B cell (primary cell): ENCODE measurements around the gene SDK1. TPM values are rescaled to one million over a fixed set of nuclear protein-coding genes. Genes with fewer than 3 reads are reported as not detected.
"Not testable (repeated sequence)": the region's sequence is repeated elsewhere in the genome, so short reads cannot be mapped to it uniquely, and the experiment has no call there.

Experiments
- ATAC-seq: fragments of 200-7000 bp; cut with Tn5 transposase; one replicate; pipeline ENCODE4 v1.10.0; 2021; ENCODE audit warnings: low read depth, mild to moderate bottlenecking, moderate number of reproducible peaks, moderate library complexity
- CTCF ChIA-PET: fragments of 350-600 bp; sonication (Branson Sonifier 250); formaldehyde crosslinking; loops from one replicate; lab custom pipeline; 2021; ENCODE audit warnings: antibody characterized with exemption, inconsistent platforms; lab: Charles Lee
- POLR2A ChIA-PET: fragments of 350-600 bp; sonication (Branson Sonifier 250); formaldehyde crosslinking; loops from one replicate; lab custom pipeline; 2021; ENCODE audit warnings: antibody characterized with exemption; lab: Charles Lee
- DNase-seq: peaks from one replicate; pipeline ENCODE4 v3.0.0; 2013
- H2AFZ ChIP-seq: 2 replicates; pipeline ENCODE4 v1.6.1; 2012; ENCODE audit warnings: mild to moderate bottlenecking, low read depth, low read length; ENCODE audit not compliant: insufficient read depth, poor library complexity, severe bottlenecking
- H3K27ac ChIP-seq, 2 donors: 1 replicate in 1 of 2; 2 replicates in 1 of 2; pipeline ENCODE4 v1.5.1; 2012 to 2013; ENCODE audit warnings: low read length in 2 of 2, mild to moderate bottlenecking in 2 of 2, moderate library complexity in 1 of 2
- H3K27me3 ChIP-seq, 4 experiments: fragments of 200-600 bp in 1 of 4; sonication (generic) in 1 of 4; replicated peaks in 1 of 4; 1 replicate in 2 of 4; 2 replicates in 2 of 4; pipeline versions ENCODE4 v1.6.1 to v1.7.0; 2013 to 2016; ENCODE audit warnings: low read length in 3 of 4, mild to moderate bottlenecking in 2 of 4, mixed read lengths in 1 of 4, moderate library complexity in 1 of 4; ENCODE audit not compliant: insufficient read depth in 4 of 4, control insufficient read depth in 3 of 4; ENCODE audit errors: control extremely low read depth in 1 of 4
- H3K36me3 ChIP-seq, 2 experiments: replicated peaks in 1 of 2; 1 replicate in 1 of 2; 2 replicates in 1 of 2; pipeline versions ENCODE4 v1.6.1 to v1.7.1; 2013; ENCODE audit warnings: low read length in 1 of 2; ENCODE audit not compliant: insufficient read depth in 2 of 2, control insufficient read depth in 1 of 2; ENCODE audit errors: control extremely low read depth in 1 of 2, extremely low read depth in 1 of 2
- H3K4me1 ChIP-seq, 2 donors: fragments of 200-600 bp in 1 of 2; sonication (generic) in 1 of 2; 1 replicate in 1 of 2; 2 replicates in 1 of 2; pipeline versions ENCODE4 v1.5.1 to v1.6.1; 2013 to 2017; ENCODE audit warnings: low read length in 2 of 2; ENCODE audit not compliant: control insufficient read depth in 2 of 2, insufficient read depth in 2 of 2
- H3K4me2 ChIP-seq: replicated peaks from 2 replicates; pipeline ENCODE3; 2012; ENCODE audit warnings: mild to moderate bottlenecking, low read depth, low read length; ENCODE audit not compliant: poor library complexity, severe bottlenecking
- H3K4me3 ChIP-seq, 5 experiments: fragments of 200-600 bp in 1 of 5; sonication (generic) in 1 of 5; 1 replicate in 3 of 5; 2 replicates in 2 of 5; pipeline versions ENCODE4 v1.5.1 to v1.7.0; 2011 to 2016; ENCODE audit warnings: low read length in 4 of 5, mild to moderate bottlenecking in 4 of 5, low read depth in 2 of 5, control low read depth in 1 of 5, moderate library complexity in 1 of 5; ENCODE audit not compliant: insufficient read depth in 1 of 5; ENCODE audit errors: control extremely low read depth in 1 of 5, extremely low read depth in 1 of 5
- H3K79me2 ChIP-seq: fragments of 200-600 bp; sonication (generic); one replicate; pipeline ENCODE4 v1.6.0; 2016; ENCODE audit warnings: low read length; ENCODE audit not compliant: control insufficient read depth, insufficient read depth
- H3K9ac ChIP-seq: fragments of 200-600 bp; sonication (generic); 2 replicates; pipeline ENCODE4 v1.6.1; 2017; ENCODE audit warnings: mild to moderate bottlenecking, low read length, moderate library complexity
- H3K9me3 ChIP-seq, 3 donors: one replicate each; pipeline versions ENCODE4 v1.6.1 to v1.7.1; 2013; ENCODE audit warnings: low read length in 2 of 3; ENCODE audit not compliant: control insufficient read depth in 2 of 3, insufficient read depth in 1 of 3; ENCODE audit errors: control extremely low read depth in 1 of 3
- H4K20me1 ChIP-seq: 2 replicates; pipeline ENCODE4 v1.6.0; 2012; ENCODE audit warnings: mild to moderate bottlenecking, low read length; ENCODE audit not compliant: insufficient read depth, control insufficient read depth, poor library complexity, severe bottlenecking
- H3K27ac Mint-ChIP-seq: one replicate; pipeline ENCODE4 v1.8.0; 2021; ENCODE audit warnings: mixed read lengths
- H3K27me3 Mint-ChIP-seq: one replicate; pipeline ENCODE4 v1.8.0; 2021; ENCODE audit warnings: mixed read lengths
- H3K4me1 Mint-ChIP-seq: one replicate; pipeline ENCODE4 v1.8.0; 2021; ENCODE audit warnings: mixed read lengths
- H3K4me3 Mint-ChIP-seq: one replicate; pipeline ENCODE4 v1.8.0; 2021; ENCODE audit warnings: mixed read lengths
- H3K9me3 Mint-ChIP-seq: one replicate; pipeline ENCODE4 v1.8.0; 2022; ENCODE audit warnings: mixed read lengths; ENCODE audit not compliant: insufficient read depth
- CTCF ChIP-seq: fragments of 200-600 bp; IDR thresholded peaks from one replicate; pipeline ENCODE4 v1.8.0; 2022; ENCODE audit warnings: antibody characterized with exemption, mild to moderate bottlenecking
- EZH2 ChIP-seq: IDR thresholded peaks from 2 replicates; pipeline ENCODE4 v1.6.1; 2012; ENCODE audit warnings: borderline replicate concordance, low read depth, mild to moderate bottlenecking, moderate library complexity, low read length; ENCODE audit not compliant: insufficient read depth, poor library complexity, severe bottlenecking
- WGBS: methylation state at CpG from one replicate; pipeline ENCODE4 v1.1.5; 2013; ENCODE audit warnings: missing lambda C conversion rate; ENCODE audit not compliant: insufficient coverage; 5-methylcytosine and 5-hydroxymethylcytosine counted together
- intact Hi-C: fragments of 100-400 bp; cut with micrococcal nuclease; formaldehyde crosslinking; loops from one replicate; pipeline ENCODE4 v1.10.0; 2022
- polyA plus RNA-seq: library from polyadenylated mRNA; depleted of rRNA; stranded (reverse); fragments of >200 nt; gene quantifications from 2 replicates; pipeline ENCODE4 v1.2.3, GENCODE V29; 2012
- total RNA-seq, 2 donors: library from RNA; stranded (reverse); fragments of 120-200 nt in 1 of 2; gene quantifications; 1 replicate in 1 of 2; 2 replicates in 1 of 2; pipeline versions ENCODE4 v1.2.3 to v1.2.4, GENCODE V29; 2013 to 2022

The SDK1 gene
- total and polyA plus RNA-seq, 2 donors (not counting 1 experiment from before 2014, with no cell fraction given) = 0.73 to 2.0 TPM

GRCh38 chr7:3754493-3755341 is 453.7 kb downstream of the SDK1 start:
- intact Hi-C loops = no loop called here
- Histone ChIP-seq H2AFZ (no peak overlapping the region), H3K9me3 (peaks cover 0 to 6% (median 0%) of the 10 kb centered on the region in 3 donors), H4K20me1 (no peaks in the 10 kb centered on the region), H3K79me2 (no peaks in the 10 kb centered on the region), H3K4me1 (peaks cover 3 to 5% of the 10 kb centered on the region in 2 donors), H3K36me3 (no peaks in the 10 kb centered on the region), H3K27ac (no peak overlapping the region), H3K9ac (no peak overlapping the region), H3K4me3 (no peak overlapping the region), H3K4me2 (no peak overlapping the region), H3K27me3 (peaks cover 0 to 6% (median 0%) of the 10 kb centered on the region in 4 experiments)
- ChIA-PET CTCF (no interaction called here), POLR2A (no interaction called here)
- DNase-seq (no peak), ATAC-seq (no peak)
- no peaks in the 10 kb centered on the region for H3K27me3 Mint-ChIP-seq
- H3K27ac Mint-ChIP-seq = no peak overlapping the region
- no peak overlapping the region for H3K4me3 Mint-ChIP-seq
- no peaks in the 10 kb centered on the region for H3K9me3 Mint-ChIP-seq
- WGBS = 82% methylated on average over 11 of the region's 15 CpGs
- TF ChIP-seq CTCF = no peak
- TF ChIP-seq EZH2 = no peak
- peaks cover 3% of the 10 kb centered on the region for H3K4me1 Mint-ChIP-seq

GRCh38 chr7:3755778-3756453 is 454.9 kb downstream of the SDK1 start:
- H3K4me1 ChIP-seq, POLR2A ChIA-PET, H3K9me3 ChIP-seq, H2AFZ ChIP-seq, H4K20me1 ChIP-seq, H3K36me3 ChIP-seq, intact Hi-C loops, H3K27ac ChIP-seq, ATAC-seq, H3K27ac Mint-ChIP-seq, H3K4me3 ChIP-seq, H3K4me2 ChIP-seq, DNase-seq, H3K4me3 Mint-ChIP-seq, H3K4me1 Mint-ChIP-seq, H3K79me2 ChIP-seq, CTCF ChIA-PET, H3K9me3 Mint-ChIP-seq, H3K9ac ChIP-seq, H3K27me3 ChIP-seq: not testable (repeated sequence)
- peaks cover 10% of the 10 kb centered on the region for H3K27me3 Mint-ChIP-seq
- 93% methylated on average over 6 of the region's 8 CpGs for WGBS
